GM18498 (cell line): ENCODE measurements around the gene HOXC12.

Source experiments
- ATAC-seq: cut with Tn5 transposase; IDR thresholded peaks from one replicate; pipeline ENCODE4 v1.9.1; 2021; ENCODE audit warnings: mild to moderate bottlenecking, moderate library complexity; ENCODE audit not compliant: unreplicated experiment

Gene HOXC12

GRCh38 chr12:53940443-53941014 is 14.2 kb upstream of the HOXC12 start:
- ATAC-seq = no peak

- no peak for ATAC-seq
Observed at GRCh38 chr12:53941187-53941586, 13.5 kb upstream of the HOXC12 start.

- ATAC-seq = no peak
Observed at GRCh38 chr12:53941750-53942149, 13.0 kb upstream of the HOXC12 start.

GRCh38 chr12:53942467-53942997 is 12.2 kb upstream of the HOXC12 start:
- no peak for ATAC-seq

GRCh38 chr12:53944209-53944608 is 10.5 kb upstream of the HOXC12 start:
- no peak for ATAC-seq

GRCh38 chr12:53944907-53945847 is 9.5 kb upstream of the HOXC12 start:
- ATAC-seq = no peak

GRCh38 chr12:53947743-53948142 is 7.0 kb upstream of the HOXC12 start:
- no peak for ATAC-seq

GRCh38 chr12:53948650-53949593 is 5.8 kb upstream of the HOXC12 start:
- ATAC-seq = no peak

GRCh38 chr12:53949631-53950436 is 4.9 kb upstream of the HOXC12 start:
- ATAC-seq = no peak

GRCh38 chr12:53950437-53950773 is 4.3 kb upstream of the HOXC12 start:
- ATAC-seq = no peak

- ATAC-seq = no peak
Observed at GRCh38 chr12:53950789-53951576, 3.7 kb upstream of the HOXC12 start.

GRCh38 chr12:53951577-53952334 is 2.9 kb upstream of the HOXC12 start:
- ATAC-seq = no peak

- ATAC-seq = no peak
Observed at GRCh38 chr12:53952335-53952694, 2.4 kb upstream of the HOXC12 start.

GRCh38 chr12:53952871-53953734 is 1.6 kb upstream of the HOXC12 start:
- ATAC-seq = no peak

GRCh38 chr12:53953831-53954693 is 641 bp upstream of the HOXC12 start:
- no peak for ATAC-seq

GRCh38 chr12:53955036-53955775 is 503 bp downstream of the HOXC12 start:
- ATAC-seq = no peak
